CD8-positive, alpha-beta memory T cell (primary cell): Measurements from ENCODE around the gene DDAH1. TPM values are rescaled to one million over a fixed set of nuclear protein-coding genes. Genes with fewer than 3 reads are reported as not detected.
A peak's percentile ranks its signal among the peaks of the same experiment; 100 is the strongest.

Experiments used
- CTCF ChIA-PET: fragments of 350-600 bp; sonication (Branson Sonifier 250); formaldehyde crosslinking; loops from one replicate; lab custom pipeline; 2021; ENCODE audit warnings: antibody characterized with exemption; lab: Charles Lee
- POLR2A ChIA-PET: fragments of 350-600 bp; sonication (Branson Sonifier 250); formaldehyde crosslinking; loops from one replicate; lab custom pipeline; 2021; ENCODE audit warnings: antibody characterized with exemption; lab: Charles Lee
- DNase-seq, 5 donors: peaks; one replicate each; pipeline versions ENCODE4 v3.0.0 to v3.0.0-alpha.2; 2020 to 2022; ENCODE audit warnings: mixed read lengths in 1 of 5
- H3K27ac ChIP-seq: one replicate; pipeline ENCODE4 v1.7.0; 2013; ENCODE audit warnings: low read depth, mild to moderate bottlenecking, low read length, moderate library complexity
- H3K27me3 ChIP-seq: 2 replicates; pipeline ENCODE4 v1.7.0; 2013; ENCODE audit warnings: low read length, mild to moderate bottlenecking; ENCODE audit not compliant: insufficient read depth, poor library complexity, severe bottlenecking
- H3K36me3 ChIP-seq: 2 replicates; pipeline ENCODE4 v1.7.0; 2013; ENCODE audit warnings: mild to moderate bottlenecking, low read length, moderate library complexity; ENCODE audit not compliant: insufficient read depth
- H3K4me1 ChIP-seq: 2 replicates; pipeline ENCODE4 v1.7.0; 2013; ENCODE audit warnings: mild to moderate bottlenecking, low read length, moderate library complexity; ENCODE audit not compliant: insufficient read depth
- H3K4me3 ChIP-seq: 2 replicates; pipeline ENCODE4 v1.7.0; 2013; ENCODE audit warnings: mild to moderate bottlenecking, low read length
- H3K9me3 ChIP-seq: 2 replicates; pipeline ENCODE4 v1.7.0; 2013; ENCODE audit warnings: mild to moderate bottlenecking, low read length
- H3K27ac Mint-ChIP-seq, 8 donors: one replicate each; pipeline ENCODE4 v1.8.0; 2020 to 2021; ENCODE audit warnings: mixed read lengths in 8 of 8, mild to moderate bottlenecking in 6 of 8, inconsistent platforms in 3 of 8, moderate library complexity in 3 of 8
- H3K27me3 Mint-ChIP-seq, 2 donors: one replicate each; pipeline ENCODE4 v1.8.0; 2020 to 2021; ENCODE audit warnings: mixed read lengths in 2 of 2, mild to moderate bottlenecking in 1 of 2, moderate library complexity in 1 of 2
- H3K36me3 Mint-ChIP-seq, 3 donors: one replicate each; pipeline ENCODE4 v1.8.0; 2020 to 2021; ENCODE audit warnings: mixed read lengths in 3 of 3, inconsistent platforms in 1 of 3, mild to moderate bottlenecking in 1 of 3
- H3K4me1 Mint-ChIP-seq, 3 donors: one replicate each; pipeline ENCODE4 v1.8.0; 2020 to 2021; ENCODE audit warnings: mixed read lengths in 3 of 3, inconsistent platforms in 1 of 3, mild to moderate bottlenecking in 1 of 3
- H3K4me3 Mint-ChIP-seq, 7 donors: one replicate each; pipeline ENCODE4 v1.8.0; 2020 to 2021; ENCODE audit warnings: mixed read lengths in 7 of 7, mild to moderate bottlenecking in 6 of 7, moderate library complexity in 4 of 7, inconsistent platforms in 2 of 7
- H3K9me3 Mint-ChIP-seq, 5 donors: one replicate each; pipeline ENCODE4 v1.8.0; 2020 to 2022; ENCODE audit warnings: mixed read lengths in 5 of 5, mild to moderate bottlenecking in 3 of 5, moderate library complexity in 2 of 5, inconsistent platforms in 1 of 5
- polyA plus RNA-seq: library from polyadenylated mRNA; unstranded; fragments of 300-500 nt; fragmentation: Illumina TruSeq; gene quantifications from one replicate; pipeline ENCODE4 v1.2.3, GENCODE V29; 2021
- total RNA-seq, 2 experiments: library from RNA; stranded (reverse); gene quantifications; one replicate each; pipeline ENCODE4 v1.2.3, GENCODE V29; 2021

Gene DDAH1
- total and polyA plus RNA-seq, 3 experiments from 2014 or later: not detected

DNA sequence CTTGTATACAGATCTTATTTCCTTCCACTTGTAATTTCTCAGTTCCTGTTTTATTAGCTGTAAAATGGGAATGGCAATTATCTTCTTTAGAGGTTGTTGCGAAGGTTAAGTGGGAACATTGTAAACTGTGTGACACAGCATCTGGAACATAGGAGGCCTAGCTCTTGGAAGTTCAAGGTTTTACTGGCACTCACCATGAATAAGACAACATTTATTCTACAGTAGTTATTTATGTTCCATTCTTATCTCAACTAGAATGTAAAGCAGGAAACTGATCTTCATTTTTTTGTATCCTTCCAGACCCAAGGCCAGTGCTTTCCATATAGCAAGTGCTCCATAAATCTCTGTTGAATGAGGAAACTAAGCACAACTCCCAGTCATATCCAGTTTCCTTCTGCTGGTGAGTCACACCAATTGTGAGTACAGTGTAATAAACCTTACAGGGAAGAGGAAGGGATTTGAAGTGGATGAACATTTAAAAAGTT lies 189.9 kb downstream of the DDAH1 start:
- Histone ChIP-seq H3K27me3 (no peaks in the 10 kb centered on the region), H3K4me3 (peak overlapping the region; percentile 89), H3K9me3 (no peaks in the 10 kb centered on the region), H3K36me3 (peaks cover 7% of the 10 kb centered on the region), H3K27ac (no peak overlapping the region), H3K4me1 (peaks cover 37% of the 10 kb centered on the region)
- Mint-ChIP-seq H3K27me3 (no peaks in the 10 kb centered on the region), H3K4me1 (peaks cover 58 to 67% (median 64%) of the 10 kb centered on the region in 3 donors), H3K9me3 (no peaks in the 10 kb centered on the region), H3K36me3 (peaks cover 0 to 44% (median 7%) of the 10 kb centered on the region in 3 donors), H3K4me3 (peak overlapping the region; percentile 87 to 95 (median 90)), H3K27ac (peak overlapping the region; percentile 89 to 98 (median 94))
- ChIA-PET POLR2A (interaction anchor here (1.5 to 3.8 kb wide), 3 partner anchors 9 to 22 kb away, joined by 5 to 42 read pairs (median 13); partner anchors contain the start of gene C1orf52), CTCF (interaction anchor here (1.1 to 8.4 kb wide), 3 partner anchors 15 to 330 kb away, joined by 5 to 86 read pairs (median 15); partner anchors contain the start of gene C1orf52)
- DNase-seq: no peak

DNA sequence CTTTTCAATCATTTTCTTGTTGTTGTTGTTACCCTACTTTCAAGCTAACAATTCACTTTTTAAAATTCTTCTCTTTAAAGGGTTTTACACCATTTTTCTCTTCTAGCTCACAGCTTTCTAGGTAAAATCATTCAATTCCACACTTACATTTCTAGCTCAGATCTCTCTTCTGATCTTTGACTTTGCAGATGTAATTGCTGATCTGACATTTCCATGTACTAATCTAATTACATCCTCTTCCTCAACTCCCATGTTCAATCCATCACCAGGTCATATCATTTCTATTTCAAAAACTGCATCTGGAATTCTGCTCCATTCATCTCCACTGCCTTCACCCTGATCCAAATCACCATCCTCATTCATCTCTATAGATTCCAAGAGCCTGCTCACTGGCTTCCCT lies 191.6 kb downstream of the DDAH1 start:
- Mint-ChIP-seq H3K27ac (peak overlapping the region in 6 of 8 donors; percentile 1 to 34 (median 9)), H3K36me3 (peaks cover 0 to 58% (median 11%) of the 10 kb centered on the region in 3 donors)
- POLR2A ChIA-PET: no interaction called here

DNA sequence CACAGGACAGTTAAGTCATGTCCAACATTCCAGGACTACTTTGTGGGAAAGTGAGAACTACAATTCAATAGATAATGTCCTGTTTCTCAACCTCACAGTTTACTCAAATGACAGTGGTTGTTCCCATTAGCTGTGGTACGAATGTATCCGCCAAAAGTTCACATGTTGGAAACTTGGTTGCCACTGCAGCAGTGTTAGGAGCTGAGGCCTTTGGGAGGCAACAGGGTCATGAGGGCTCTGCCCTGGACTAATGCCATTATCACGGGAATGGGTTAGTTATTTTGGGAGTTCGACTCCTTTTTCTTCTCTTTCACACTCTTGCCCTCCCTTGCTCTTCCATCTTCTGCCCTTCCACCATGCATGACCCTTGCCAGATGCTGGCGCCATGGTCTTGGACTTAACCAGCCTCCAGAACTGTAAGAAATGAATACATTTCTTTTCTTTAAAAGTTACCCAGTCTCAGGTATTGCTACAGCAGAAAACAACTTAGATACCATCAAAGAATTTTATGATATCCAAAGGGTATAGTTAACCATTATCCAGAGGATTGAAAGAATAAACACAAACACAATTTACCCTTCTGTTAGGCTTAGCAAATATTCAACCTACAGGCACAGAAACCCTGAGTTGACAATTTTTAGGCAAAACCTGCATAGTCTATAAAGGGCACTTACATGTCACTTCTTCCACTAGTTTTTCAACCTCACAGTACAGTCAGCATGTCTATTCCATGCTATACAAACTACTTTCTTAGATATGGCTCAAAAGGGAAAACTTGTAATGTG lies 196.0 kb downstream of the DDAH1 start:
- Histone ChIP-seq H3K27ac (no peak overlapping the region), H3K36me3 (peaks cover 30% of the 10 kb centered on the region), H3K27me3 (no peaks in the 10 kb centered on the region), H3K9me3 (no peaks in the 10 kb centered on the region), H3K4me1 (peaks cover 11% of the 10 kb centered on the region), H3K4me3 (no peak overlapping the region)
- Mint-ChIP-seq H3K36me3 (peaks cover 0 to 73% (median 16%) of the 10 kb centered on the region in 3 donors), H3K4me1 (peaks cover 33 to 46% (median 45%) of the 10 kb centered on the region in 3 donors), H3K9me3 (no peaks in the 10 kb centered on the region), H3K4me3 (peak overlapping the region in 1 of 7 donors; percentile 25), H3K27ac (peak overlapping the region in 2 of 8 donors; percentile 4 to 81), H3K27me3 (no peaks in the 10 kb centered on the region)
- ChIA-PET POLR2A (interaction anchor here (0.7 kb wide), 1 partner anchor 324 kb away, joined by 6 read pairs; no protein-coding TSS in a partner anchor), CTCF (interaction anchor here (1.9 kb wide), 1 partner anchor 9 kb away, joined by 8 read pairs; the partner anchor contains the start of gene C1orf52)
- DNase-seq: no peak

More for the DNA sequence above, 191.6 kb downstream of the DDAH1 start:
- Histone ChIP-seq H3K27me3 (no peaks in the 10 kb centered on the region), H3K4me3 (no peak overlapping the region), H3K9me3 (no peaks in the 10 kb centered on the region), H3K36me3 (peaks cover 20% of the 10 kb centered on the region), H3K4me1 (peaks cover 37% of the 10 kb centered on the region), H3K27ac (no peak overlapping the region)
- peak overlapping the region in 2 of 7 donors; percentile 1 to 2 for H3K4me3 Mint-ChIP-seq
- no peak for DNase-seq
- H3K4me1 Mint-ChIP-seq: peaks cover 56 to 68% (median 64%) of the 10 kb centered on the region in 3 donors
- no peaks in the 10 kb centered on the region for H3K27me3 Mint-ChIP-seq
- CTCF ChIA-PET: interaction anchor here (1.1 to 8.4 kb wide), 2 partner anchors 13 to 329 kb away, joined by 5 to 86 read pairs; partner anchors contain the start of gene C1orf52
- H3K9me3 Mint-ChIP-seq: no peaks in the 10 kb centered on the region

Other genes starting within 250 kb of the DDAH1 start
- gene C1orf52, start 205.5 kb downstream of the DDAH1 start, total RNA-seq: 10 to 100 TPM; 27.7 to 29.3 TPM
- 22.1 TPM for gene C1orf52, start 205.5 kb downstream of the DDAH1 start, polyA plus RNA-seq
- 10 to 100 TPM; 21.9 to 27.1 TPM for gene BCL10, start 188.5 kb downstream of the DDAH1 start, total RNA-seq
- gene BCL10, start 188.5 kb downstream of the DDAH1 start, polyA plus RNA-seq: 21.6 TPM
- gene CCN1, start 115.6 kb upstream of the DDAH1 start, total RNA-seq: under 1 TPM in 1 of 2 experiments, not detected in 1; 0.09 TPM
- not detected for gene CCN1, start 115.6 kb upstream of the DDAH1 start, polyA plus RNA-seq
- gene ZNHIT6, start 243.3 kb upstream of the DDAH1 start, total RNA-seq: 10 to 100 TPM; 35.5 to 37.5 TPM
- 17.5 TPM for gene ZNHIT6, start 243.3 kb upstream of the DDAH1 start, polyA plus RNA-seq